GM12892 (cell line): ENCODE measurements around the gene SSC4D.
"Not testable (repeated sequence)": the region's sequence is repeated elsewhere in the genome, so short reads cannot be mapped to it uniquely, and the experiment has no call there.

Source experiments
- POLR2A ChIP-seq: IDR thresholded peaks from 2 replicates; pipeline ENCODE4 v1.6.1; 2011; ENCODE audit warnings: low read depth, low read length, control low read depth
- POLR2AphosphoS5 ChIP-seq: IDR thresholded peaks from 2 replicates; pipeline ENCODE4 v1.6.1; 2011; ENCODE audit warnings: low read depth, low read length, control low read depth

- not testable (repeated sequence) for TF ChIP-seq POLR2AphosphoS5, POLR2A
These were observed 45.7 kb downstream of the SSC4D start for GRCh38 chr7:76363754-76364153.
